HG02759 (cell line): ENCODE results near the gene OR4L1.
"Not testable (repeated sequence)": the region's sequence is repeated elsewhere in the genome, so short reads cannot be mapped to it uniquely, and the experiment has no call there.

Source experiments
- ATAC-seq: cut with Tn5 transposase; IDR thresholded peaks from one replicate; pipeline ENCODE4 v1.9.1; 2021; ENCODE audit warnings: mild to moderate bottlenecking, moderate library complexity; ENCODE audit not compliant: unreplicated experiment

OR4L1 gene

GRCh38 chr14:20059745-20060144 lies at the start of gene OR4L1:
TSS of gene OR4L1 (plus strand) at chr14:20060045. CDS start at chr14:20060045, 0 bp downstream.
- ATAC-seq: no peak

DNA sequence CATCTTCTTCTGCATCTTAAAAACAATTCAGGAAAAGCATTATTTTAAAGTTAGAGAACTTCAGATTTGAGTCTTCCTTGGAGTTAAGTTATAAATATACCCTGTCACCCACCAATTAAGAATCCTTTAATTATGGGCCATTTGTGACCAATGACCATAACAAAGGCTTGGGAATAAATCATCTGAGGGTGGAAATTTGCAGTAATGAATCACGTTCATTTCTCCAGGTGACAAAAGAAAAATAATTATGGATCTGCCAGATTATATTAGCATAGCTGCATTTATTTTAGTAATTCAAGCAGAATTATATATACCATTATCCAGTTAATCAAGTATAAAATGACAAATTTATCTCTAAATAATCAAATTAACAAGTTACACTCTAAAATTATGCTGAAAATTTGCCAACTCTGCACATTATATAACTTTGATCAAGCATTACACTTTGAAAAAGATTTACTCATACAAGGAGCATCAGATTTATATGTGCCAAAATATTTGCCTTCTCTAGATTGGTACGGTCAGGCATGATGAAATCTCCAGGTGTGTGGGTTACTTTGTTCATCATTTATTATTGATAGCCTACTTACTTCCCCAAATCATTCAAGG lies 40.5 kb upstream of the OR4L1 start, which contains the start of gene OR4K14:
OR4K14 (minus strand) TSS at position 51 of the 609 bp plus-strand sequence. CDS start 4,114 bp downstream, outside the sequence.
- no peak for ATAC-seq

DNA sequence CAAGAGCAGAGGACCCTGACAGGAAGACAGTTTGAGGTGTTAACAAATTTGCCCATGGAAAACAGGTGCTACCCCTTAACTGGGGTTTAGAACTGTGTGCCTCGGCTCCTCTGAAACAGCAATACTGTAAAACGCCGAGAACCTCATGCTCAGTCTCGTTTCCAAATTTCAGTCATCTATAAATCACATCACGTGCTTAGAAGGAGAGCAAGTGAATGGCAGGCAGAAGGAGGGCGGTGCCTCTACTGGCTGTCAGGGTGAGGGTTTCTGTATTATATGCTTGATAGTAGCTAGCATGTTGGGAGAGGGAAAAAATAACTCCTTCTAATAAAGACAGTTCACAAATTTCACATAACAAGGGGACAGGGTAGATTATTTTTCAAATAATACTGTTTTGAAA lies 28.8 kb upstream of the OR4L1 start:
- ATAC-seq: no peak

- no peak for ATAC-seq
Observed at GRCh38 chr14:20035449-20035848, 24.4 kb upstream of the OR4L1 start.

- no peak for ATAC-seq
Observed at GRCh38 chr14:20035938-20036337, 23.9 kb upstream of the OR4L1 start, which contains the start of gene OR4K13. TSS of gene OR4K13 (minus strand) at chr14:20036038. CDS start at chr14:20034758, 1,280 bp downstream.

DNA sequence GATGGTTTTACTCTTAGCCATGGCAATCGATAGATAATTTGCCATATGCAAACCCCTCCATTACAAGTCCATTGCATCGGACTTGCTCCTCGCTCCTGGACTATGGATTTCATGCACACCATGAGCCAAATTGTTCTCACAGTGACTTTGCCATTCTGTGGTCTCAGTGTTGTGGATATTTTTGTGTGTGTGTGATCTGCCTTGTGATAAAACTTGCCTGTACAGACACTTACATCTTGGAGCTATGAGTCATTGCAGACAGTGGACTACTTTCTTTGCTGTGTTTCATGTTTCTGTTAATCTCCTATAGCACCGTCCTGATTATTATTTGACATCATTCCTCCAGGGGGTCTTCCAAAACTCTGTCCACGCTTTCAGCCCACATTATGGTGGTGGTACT lies 15.6 kb upstream of the OR4L1 start:
- no peak for ATAC-seq

GRCh38 chr14:20048202-20048601 lies 11.6 kb upstream of the OR4L1 start:
- ATAC-seq: no peak

- ATAC-seq: no peak
Observed at GRCh38 chr14:20092050-20092449, 32.2 kb downstream of the OR4L1 start.

GRCh38 chr14:20093442-20093841 lies 33.6 kb downstream of the OR4L1 start:
- ATAC-seq: no peak

DNA sequence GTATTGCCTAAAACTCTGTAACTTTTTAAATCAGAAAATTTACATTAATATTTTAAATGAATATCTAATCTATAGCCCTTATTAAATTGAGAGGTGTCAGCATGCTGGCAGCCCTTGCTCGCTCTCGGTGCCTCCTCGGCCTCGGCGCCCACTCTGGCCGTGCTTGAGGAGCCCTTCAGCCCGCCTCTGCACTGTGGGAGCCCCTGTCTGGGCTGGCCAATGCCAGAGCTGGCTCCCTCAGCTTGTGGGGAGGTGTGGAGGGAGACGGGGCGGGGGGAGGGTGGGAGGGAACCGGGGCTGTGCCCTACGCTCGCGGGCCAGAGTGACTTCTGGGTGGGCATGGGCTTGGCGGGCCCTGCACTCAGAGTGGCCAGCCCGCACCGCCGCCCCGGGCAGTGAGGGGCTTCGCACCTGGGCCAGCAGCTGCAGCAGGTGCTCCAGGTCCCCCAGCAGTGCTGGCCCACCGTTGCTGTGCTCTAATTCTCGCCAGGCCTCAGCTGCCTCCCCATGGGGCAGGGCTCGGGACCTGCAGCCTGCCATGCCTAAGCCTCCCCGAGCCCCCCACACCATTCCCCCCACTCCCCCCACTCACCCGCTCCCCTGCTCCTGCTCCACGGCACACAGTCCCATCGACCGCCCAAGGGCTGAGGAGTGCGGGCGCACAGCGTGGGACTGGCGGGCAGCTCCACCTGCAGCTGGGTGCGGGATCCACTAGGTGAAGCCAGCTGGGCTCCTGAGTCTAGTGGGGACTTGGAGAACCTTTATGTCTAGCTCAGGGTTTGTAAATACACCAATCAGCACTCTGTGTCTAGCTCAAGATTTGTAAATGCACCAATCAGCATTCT lies 39.3 kb downstream of the OR4L1 start:
- not testable (repeated sequence) for ATAC-seq

DNA sequence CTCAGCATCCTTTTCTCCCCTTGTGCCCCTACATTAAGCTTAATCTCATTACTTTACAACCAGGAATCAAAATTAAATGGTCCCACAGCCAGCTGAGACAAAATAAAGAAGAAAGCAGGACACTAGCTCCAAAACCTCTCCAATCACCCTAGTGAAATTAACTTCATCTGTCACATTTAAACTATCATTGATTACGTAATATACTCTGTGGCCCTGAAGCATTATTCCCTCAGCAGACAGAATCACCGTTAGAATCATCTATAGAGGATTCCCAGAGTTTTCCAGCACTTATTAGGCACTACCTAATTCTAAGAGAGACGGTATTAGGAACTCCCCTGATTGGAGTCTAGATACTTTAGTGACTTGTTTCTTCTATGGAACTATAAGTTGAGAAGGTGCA lies 50.6 kb downstream of the OR4L1 start, which contains the start of gene OR4K17:
OR4K17 (plus strand) TSS at position 302 of the 400 bp plus-strand sequence. CDS start 6,761 bp downstream, outside the sequence.
- ATAC-seq: no peak
